ENCODE data around the gene PLCXD3. TPM values are rescaled to one million over a fixed set of nuclear protein-coding genes. Genes with fewer than 3 reads are reported as not detected.
A peak's percentile ranks its signal among the peaks of the same experiment; 100 is the strongest.

The PLCXD3 gene
- total RNA-seq, 1 donor from 2014 or later, result 1.1 TPM

DNA sequence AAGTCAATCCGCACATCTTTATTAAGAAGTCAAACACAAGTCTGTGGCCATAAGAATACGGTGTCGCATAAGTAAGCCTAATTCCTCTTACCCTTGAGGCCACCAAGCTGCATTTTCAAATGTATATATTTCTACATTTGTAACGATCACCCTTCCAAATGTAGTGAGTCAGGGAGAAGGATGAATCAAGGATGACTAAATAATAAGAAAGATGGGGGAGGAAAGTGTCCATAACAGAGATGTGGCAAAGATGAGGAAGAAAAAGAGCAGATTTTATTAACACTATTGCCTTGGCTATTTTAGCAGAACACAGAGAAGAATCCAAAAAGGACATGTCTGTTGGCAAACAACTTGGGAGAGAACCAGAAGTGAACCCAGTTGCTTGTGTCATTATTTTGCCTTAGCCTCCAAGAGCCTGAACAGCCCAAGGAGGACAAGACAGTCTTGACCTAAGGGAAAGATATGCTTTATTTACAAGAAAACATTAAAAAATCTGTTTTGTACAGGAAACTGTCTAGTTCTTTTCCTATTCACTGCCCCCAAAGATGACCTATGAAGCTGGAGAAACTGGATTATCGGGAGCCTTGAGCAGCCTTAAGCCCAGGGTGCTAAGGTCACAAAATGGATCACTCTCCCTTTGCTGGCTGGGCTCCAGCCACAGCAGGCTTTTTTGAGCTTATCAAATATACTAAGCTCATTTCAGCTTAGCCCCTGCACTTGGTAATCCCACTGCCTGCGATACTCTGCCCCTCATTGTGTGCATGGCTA, 101.5 kb downstream of the PLCXD3 start:
- H3K4me3 Mint-ChIP-seq (ENCODE audit: low read depth), result no peak overlapping the region
- DNase-seq (ENCODE audit: low spot score, unreplicated experiment), result no peak
- peak overlapping the region; percentile 49 for H3K27ac Mint-ChIP-seq
- peaks cover 29% of the 10 kb centered on the region for H3K4me1 Mint-ChIP-seq (ENCODE audit: low read depth)
- no peak for TF ChIP-seq CTCF (IDR thresholded peaks at IDR 0.05; ENCODE audit: unreplicated experiment)
- no peaks in the 10 kb centered on the region for H3K36me3 Mint-ChIP-seq (ENCODE audit: insufficient read depth)
- no peaks in the 10 kb centered on the region for H3K9me3 Mint-ChIP-seq (ENCODE audit: low read depth)
- H3K27me3 Mint-ChIP-seq, result no peaks in the 10 kb centered on the region

DNA sequence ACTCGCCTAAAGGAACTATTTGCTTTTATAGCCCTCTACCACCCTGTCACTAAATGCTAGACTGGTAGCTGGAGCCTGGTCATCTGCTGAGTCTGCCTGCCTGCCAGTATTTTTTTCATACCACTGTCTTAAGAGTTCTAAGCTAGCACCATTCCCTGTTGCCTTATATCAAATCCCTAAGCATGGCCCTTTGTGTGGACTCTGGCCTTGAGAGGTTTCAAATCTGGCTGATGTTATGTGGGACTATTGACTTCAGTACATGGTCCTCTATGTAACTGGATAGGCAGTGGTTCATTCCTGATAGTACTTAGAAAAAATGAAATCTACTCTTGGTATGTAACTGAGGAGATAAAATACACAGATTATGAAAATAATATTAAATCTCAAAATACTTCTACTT, 103.5 kb downstream of the PLCXD3 start:
- H3K4me3 Mint-ChIP-seq (ENCODE audit: low read depth), result no peak overlapping the region
- no peak overlapping the region for H3K27ac Mint-ChIP-seq
- TF ChIP-seq CTCF (IDR thresholded peaks at IDR 0.05; ENCODE audit: unreplicated experiment), result no peak
- H3K36me3 Mint-ChIP-seq (ENCODE audit: insufficient read depth), result no peaks in the 10 kb centered on the region
- H3K9me3 Mint-ChIP-seq (ENCODE audit: low read depth), result no peaks in the 10 kb centered on the region
- H3K4me1 Mint-ChIP-seq (ENCODE audit: low read depth), result peaks cover 18% of the 10 kb centered on the region
- H3K27me3 Mint-ChIP-seq, result no peaks in the 10 kb centered on the region
- DNase-seq (ENCODE audit: low spot score, unreplicated experiment), result no peak

GRCh38 chr5:41406424-41406823, 104.0 kb downstream of the PLCXD3 start:
- Mint-ChIP-seq H3K9me3 (ENCODE audit: low read depth) (no peaks in the 10 kb centered on the region), H3K36me3 (ENCODE audit: insufficient read depth) (no peaks in the 10 kb centered on the region), H3K27ac (no peak overlapping the region), H3K27me3 (no peaks in the 10 kb centered on the region), H3K4me1 (ENCODE audit: low read depth) (peaks cover 18% of the 10 kb centered on the region), H3K4me3 (ENCODE audit: low read depth) (no peak overlapping the region)
- no peak for TF ChIP-seq CTCF (IDR thresholded peaks at IDR 0.05; ENCODE audit: unreplicated experiment)
- DNase-seq (ENCODE audit: low spot score, unreplicated experiment), result no peak

- Mint-ChIP-seq H3K4me1 (ENCODE audit: low read depth) (peaks cover 16% of the 10 kb centered on the region), H3K4me3 (ENCODE audit: low read depth) (no peak overlapping the region), H3K27me3 (no peaks in the 10 kb centered on the region), H3K36me3 (ENCODE audit: insufficient read depth) (peaks cover under 1% of the 10 kb centered on the region), H3K9me3 (ENCODE audit: low read depth) (peaks cover 7% of the 10 kb centered on the region), H3K27ac (no peak overlapping the region)
- DNase-seq (ENCODE audit: low spot score, unreplicated experiment), result no peak
- no peak for TF ChIP-seq CTCF (IDR thresholded peaks at IDR 0.05; ENCODE audit: unreplicated experiment)
Measured at GRCh38 chr5:41404757-41405156, 105.6 kb downstream of the PLCXD3 start.

- no peak for TF ChIP-seq CTCF (IDR thresholded peaks at IDR 0.05; ENCODE audit: unreplicated experiment)
- Mint-ChIP-seq H3K4me3 (ENCODE audit: low read depth) (no peak overlapping the region), H3K27ac (no peak overlapping the region), H3K9me3 (ENCODE audit: low read depth) (peaks cover 16% of the 10 kb centered on the region), H3K27me3 (no peaks in the 10 kb centered on the region), H3K36me3 (ENCODE audit: insufficient read depth) (peaks cover 4% of the 10 kb centered on the region), H3K4me1 (ENCODE audit: low read depth) (peaks cover 13% of the 10 kb centered on the region)
- no peak for DNase-seq (ENCODE audit: low spot score, unreplicated experiment)
Measured at GRCh38 chr5:41403846-41404245, 106.6 kb downstream of the PLCXD3 start.

Measured in progenitor cell of endocrine pancreas (in vitro differentiated cells).